GM18508 (cell line): Measurements from ENCODE around the gene GRK7.
"Not testable (repeated sequence)": the region's sequence is repeated elsewhere in the genome, so short reads cannot be mapped to it uniquely, and the experiment has no call there.

Source experiments
- ATAC-seq: cut with Tn5 transposase; IDR thresholded peaks from one replicate; pipeline ENCODE4 v1.9.1; 2021; ENCODE audit warnings: moderate number of reproducible peaks; ENCODE audit not compliant: insufficient read depth, unreplicated experiment

The GRK7 gene

GRCh38 chr3:141793476-141794260, 30.5 kb downstream of the GRK7 start:
- ATAC-seq = no peak

GRCh38 chr3:141795276-141795675, 32.1 kb downstream of the GRK7 start:
- no peak for ATAC-seq

GRCh38 chr3:141795741-141796080, 32.5 kb downstream of the GRK7 start:
- no peak for ATAC-seq

DNA sequence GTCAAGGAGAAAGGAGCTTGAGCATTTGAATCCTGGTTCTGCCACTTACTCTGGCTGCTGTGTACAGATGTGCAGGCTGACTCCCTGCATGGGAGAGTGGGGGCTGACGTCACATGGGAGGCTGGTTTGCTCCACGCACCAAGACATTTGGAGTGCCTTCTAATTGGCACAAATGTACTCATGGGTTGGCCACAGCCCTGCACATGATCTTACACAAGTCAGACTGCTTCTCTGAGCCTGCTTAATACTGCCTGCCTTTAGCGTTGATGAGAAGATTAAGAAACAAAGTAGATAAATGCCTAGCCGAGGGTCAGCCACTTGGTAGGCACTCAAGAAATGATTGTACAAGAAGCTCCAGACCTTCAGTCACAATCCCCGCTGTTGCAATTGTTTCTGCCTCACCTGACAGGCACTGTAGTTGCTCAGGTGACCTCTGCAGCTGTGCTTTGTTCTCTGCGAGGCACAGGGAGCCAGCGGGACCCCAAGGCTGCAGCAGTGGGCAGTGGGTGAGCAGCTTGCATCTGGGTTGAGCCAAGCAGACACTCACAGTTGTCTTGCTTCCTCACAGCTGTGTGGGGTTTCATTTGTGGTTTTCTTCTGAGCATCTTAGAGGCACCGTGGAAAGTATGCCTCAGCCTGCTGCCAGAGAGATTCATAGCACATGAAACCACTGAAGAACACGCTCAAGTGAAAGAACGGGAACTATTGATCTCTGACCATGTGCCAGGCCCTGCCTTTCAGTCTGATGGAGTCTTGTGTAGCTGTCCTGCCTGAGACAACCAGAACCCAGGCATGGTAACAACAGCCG, 33.1 kb downstream of the GRK7 start:
- ATAC-seq = peak; percentile 93

- ATAC-seq = no peak
Measured at GRCh38 chr3:141796889-141797781, 33.9 kb downstream of the GRK7 start.

GRCh38 chr3:141797819-141798447, 34.7 kb downstream of the GRK7 start:
- no peak for ATAC-seq

DNA sequence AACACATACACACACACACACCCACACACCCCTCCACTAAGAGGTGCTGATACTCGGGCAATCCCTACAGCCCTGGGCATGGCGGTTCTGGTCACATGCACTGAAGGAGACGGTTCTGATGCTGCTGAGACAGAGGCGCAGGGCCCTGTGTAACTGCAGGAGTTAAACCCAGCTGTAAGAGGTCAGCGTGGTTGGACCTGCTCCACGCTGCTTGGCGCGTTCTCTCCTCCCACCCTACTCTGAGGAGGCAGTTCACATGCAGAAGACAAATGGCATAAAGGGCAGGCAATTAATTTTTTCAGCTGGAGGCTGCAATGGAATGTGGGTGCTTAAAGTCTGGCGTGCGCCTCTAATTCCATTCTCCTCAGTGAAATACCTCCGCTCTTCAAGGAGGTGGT, 35.2 kb downstream of the GRK7 start:
- ATAC-seq = no peak

- ATAC-seq = no peak
Measured at GRCh38 chr3:141802316-141803077, 39.3 kb downstream of the GRK7 start.

- ATAC-seq = not testable (repeated sequence)
Measured at GRCh38 chr3:141803538-141803937, 40.3 kb downstream of the GRK7 start.

GRCh38 chr3:141804447-141804777, 41.2 kb downstream of the GRK7 start:
- ATAC-seq = no peak

GRCh38 chr3:141804778-141805639, 41.8 kb downstream of the GRK7 start:
- no peak for ATAC-seq

GRCh38 chr3:141807277-141808033, 44.2 kb downstream of the GRK7 start:
- no peak for ATAC-seq

DNA sequence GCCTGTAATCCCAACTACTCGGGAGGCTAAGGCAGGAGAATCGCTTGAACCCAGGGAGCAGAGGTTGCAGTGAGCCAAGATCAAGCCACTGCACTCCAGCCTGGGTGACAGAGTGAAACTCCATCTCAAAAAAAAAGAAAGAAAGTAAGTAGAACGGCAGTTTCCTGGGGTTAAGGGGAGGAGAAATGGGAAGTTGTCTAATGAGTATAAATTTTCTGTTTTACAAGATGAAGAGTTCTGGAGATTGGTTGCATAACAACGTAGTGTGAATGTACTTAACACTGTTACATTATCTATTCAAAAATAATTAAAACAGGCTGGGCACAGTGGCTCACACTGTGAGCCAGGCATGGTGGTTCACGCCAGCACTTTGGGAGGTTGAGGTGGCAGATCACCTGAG, 45.4 kb downstream of the GRK7 start:
- ATAC-seq = no peak

GRCh38 chr3:141810161-141810560, 47.0 kb downstream of the GRK7 start:
- ATAC-seq = no peak

GRCh38 chr3:141811348-141811747, 48.1 kb downstream of the GRK7 start:
- ATAC-seq = no peak

DNA sequence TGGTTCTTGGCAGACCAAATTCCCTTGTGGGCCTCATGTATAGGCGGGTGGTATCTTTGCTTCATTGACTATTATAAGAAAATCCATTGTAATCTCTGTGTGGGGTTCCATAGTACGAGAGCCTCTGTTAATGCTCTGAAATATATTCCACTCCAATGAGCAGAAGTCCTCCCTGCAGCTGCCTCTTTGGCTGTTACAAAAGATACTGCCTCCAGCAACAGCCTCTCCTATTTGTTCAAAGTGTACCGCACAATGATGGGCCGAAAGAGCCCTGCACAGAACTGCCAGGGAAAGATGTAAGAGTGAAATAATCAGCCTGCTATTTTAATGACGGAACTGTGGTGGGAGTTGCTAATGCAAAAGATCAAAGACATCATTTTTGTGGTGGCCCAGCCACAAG, 48.9 kb downstream of the GRK7 start:
- no peak for ATAC-seq

DNA sequence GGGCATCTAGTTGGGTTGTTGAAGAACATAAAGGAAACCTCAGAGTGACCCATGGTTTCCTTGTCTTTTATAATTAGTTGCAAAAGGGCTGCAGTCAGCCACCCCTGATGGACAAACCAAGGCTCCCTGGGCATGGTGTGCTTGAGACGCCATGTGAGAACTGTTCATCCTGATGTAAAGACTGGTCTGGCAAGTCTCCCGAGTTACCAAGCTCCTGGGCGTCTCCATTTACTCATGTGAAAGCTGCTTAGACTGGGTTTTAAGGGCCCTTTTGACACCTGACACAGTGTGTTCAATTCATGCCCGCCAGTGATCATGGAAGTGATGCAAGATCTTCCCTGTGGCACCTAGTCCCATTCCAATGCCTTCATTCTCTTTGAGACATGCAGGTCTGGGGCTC, 49.4 kb downstream of the GRK7 start:
- ATAC-seq = no peak
